HG02610 (cell line): ENCODE measurements around the gene GTF2F1.
"Not testable (repeated sequence)": the region's sequence is repeated elsewhere in the genome, so short reads cannot be mapped to it uniquely, and the experiment has no call there.

Source experiments
- ATAC-seq: cut with Tn5 transposase; IDR thresholded peaks from one replicate; pipeline ENCODE4 v1.9.1; 2021; ENCODE audit warnings: mild to moderate bottlenecking, moderate library complexity; ENCODE audit not compliant: unreplicated experiment

Gene GTF2F1, protein sequence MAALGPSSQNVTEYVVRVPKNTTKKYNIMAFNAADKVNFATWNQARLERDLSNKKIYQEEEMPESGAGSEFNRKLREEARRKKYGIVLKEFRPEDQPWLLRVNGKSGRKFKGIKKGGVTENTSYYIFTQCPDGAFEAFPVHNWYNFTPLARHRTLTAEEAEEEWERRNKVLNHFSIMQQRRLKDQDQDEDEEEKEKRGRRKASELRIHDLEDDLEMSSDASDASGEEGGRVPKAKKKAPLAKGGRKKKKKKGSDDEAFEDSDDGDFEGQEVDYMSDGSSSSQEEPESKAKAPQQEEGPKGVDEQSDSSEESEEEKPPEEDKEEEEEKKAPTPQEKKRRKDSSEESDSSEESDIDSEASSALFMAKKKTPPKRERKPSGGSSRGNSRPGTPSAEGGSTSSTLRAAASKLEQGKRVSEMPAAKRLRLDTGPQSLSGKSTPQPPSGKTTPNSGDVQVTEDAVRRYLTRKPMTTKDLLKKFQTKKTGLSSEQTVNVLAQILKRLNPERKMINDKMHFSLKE

GRCh38 chr19:6393074-6393982 is at the start of gene GTF2F1:
Gene GTF2F1, minus strand, starts transcription at chr19:6393164. Its CDS starts 169 bp downstream, at chr19:6392995.
- ATAC-seq, result peak; percentile 80

DNA sequence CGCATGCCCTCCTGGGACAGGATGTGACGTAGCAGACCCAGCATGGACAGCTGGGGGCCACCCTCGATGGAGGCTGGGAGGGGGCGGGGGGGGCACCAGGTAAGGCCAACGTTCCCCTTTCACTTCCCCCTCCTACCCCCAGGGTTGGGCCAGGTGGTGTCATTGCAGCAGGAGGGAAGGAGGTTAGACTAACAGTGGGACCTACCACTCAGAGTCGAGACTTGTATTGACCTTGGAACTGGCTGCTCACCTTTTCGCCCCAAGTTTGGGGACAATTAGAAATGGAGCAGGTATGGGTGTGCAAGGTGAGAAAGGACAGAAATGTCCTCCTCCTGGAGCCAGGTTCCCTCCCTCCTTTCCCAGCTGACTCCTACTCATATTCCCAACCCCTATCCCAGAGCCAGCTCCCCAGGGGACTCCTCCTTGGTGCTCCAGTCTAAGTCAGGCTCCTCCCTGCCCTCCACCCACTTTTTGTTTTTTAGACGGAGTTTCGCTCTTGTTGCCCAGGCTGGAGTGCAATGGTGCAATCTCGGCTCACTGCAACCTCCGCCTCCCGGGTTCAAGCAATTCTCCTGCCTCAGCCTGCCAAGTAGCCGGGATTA is 49.2 kb upstream of the GTF2F1 start:
- ATAC-seq, result no peak

DNA sequence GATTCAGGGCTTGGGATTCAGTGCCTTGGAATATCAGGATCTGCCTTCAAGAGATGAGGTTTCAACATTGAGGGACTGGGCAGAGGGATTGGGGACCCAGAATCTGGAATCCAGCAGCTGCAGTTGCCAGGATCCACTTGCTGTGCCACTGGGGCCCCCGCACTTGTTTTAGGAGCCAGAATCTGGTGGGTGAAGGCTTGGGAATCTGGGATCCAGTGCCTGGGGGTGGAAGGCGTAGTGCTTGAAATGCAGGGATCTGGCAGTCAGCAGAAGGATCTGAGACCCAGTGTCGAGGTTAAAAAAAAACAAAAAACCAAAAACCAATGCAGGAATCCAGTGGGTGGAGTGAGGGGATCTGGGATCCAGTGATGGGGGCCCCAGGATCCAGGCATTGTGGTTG is 47.9 kb upstream of the GTF2F1 start:
- no peak for ATAC-seq

- ATAC-seq, result no peak
These were observed 46.8 kb upstream of the GTF2F1 start for GRCh38 chr19:6439743-6440142.

DNA sequence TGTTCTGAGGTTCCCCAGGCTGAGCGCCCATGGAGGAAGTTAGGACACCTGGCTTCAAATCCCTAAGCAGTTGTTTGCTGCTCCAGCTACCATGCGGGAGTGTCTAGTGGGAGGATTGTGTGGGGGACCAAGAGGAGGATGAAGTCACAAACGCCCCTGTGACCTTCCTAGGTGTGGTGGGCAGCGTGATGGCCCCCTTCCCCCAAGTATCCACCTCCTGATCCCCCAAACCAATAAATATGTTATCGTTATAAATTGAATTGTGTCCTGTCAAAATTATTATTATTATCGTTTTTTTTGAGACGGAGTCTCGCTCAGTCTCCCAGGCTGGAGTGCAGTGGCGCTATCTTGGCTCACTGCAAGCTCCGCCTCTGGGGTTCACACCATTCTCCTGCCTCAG is 40.7 kb upstream of the GTF2F1 start, which contains the start of gene SLC25A41:
Gene SLC25A41 (minus strand): TSS at position 101 of the 400 bp plus-strand sequence. CDS start 70 bp downstream, at position 31.
- ATAC-seq, result no peak

GRCh38 chr19:6433165-6433564 is 40.2 kb upstream of the GTF2F1 start:
- ATAC-seq, result no peak

DNA sequence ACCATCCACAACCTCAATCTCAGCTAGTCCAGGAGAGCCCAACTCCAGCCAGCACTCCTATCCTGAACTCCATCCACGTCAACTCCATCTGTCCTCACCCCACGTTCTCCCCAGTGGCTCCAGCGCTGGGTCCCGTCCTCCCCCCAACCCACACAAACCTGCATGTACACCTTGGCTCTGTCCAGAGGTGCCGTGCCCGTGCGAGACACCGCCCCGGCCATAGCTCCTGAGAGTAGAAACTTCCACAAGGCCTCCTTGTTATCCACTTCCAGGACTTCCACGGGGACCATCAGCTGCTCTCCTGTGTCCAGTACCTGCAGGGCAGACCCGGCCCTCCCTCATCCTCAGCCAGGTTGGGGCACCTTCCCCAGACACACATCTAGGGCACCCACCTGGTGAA is 38.9 kb upstream of the GTF2F1 start:
- ATAC-seq, result no peak

- ATAC-seq, result no peak
These were observed 36.7 kb upstream of the GTF2F1 start for GRCh38 chr19:6429419-6430221.

DNA sequence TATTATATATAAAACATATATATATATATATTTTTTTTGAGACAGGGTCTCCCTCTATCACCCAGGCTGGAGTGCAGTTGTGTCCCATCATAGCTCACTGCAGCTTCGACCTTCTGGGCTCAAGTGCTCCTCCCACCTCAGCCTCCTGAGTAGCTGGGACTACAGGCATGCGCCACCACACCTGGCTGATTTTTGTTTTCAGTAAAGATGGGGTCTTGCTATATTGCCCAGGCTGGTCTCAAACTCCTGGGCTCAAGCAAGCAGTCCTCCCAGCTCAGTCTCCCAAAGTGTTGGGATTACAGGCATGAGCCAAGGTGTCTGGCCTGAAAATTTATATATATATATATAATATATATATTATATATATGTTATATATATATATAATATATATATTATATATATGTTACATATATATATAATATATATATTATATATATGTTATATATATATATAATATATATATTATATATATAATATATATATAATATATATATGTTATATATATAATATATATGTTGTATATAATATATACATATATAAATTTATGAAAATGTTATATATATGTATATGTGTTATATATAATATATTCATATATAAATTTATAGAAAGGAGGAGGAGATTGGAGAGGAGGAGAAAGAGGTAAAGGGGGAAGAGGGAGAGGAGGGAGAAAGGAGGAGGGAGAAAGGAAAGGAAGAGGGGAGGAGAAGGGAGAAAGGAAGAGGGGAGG is 35.9 kb upstream of the GTF2F1 start:
- not testable (repeated sequence) for ATAC-seq

GRCh38 chr19:6427131-6427530 is 34.2 kb upstream of the GTF2F1 start:
- no peak for ATAC-seq

DNA sequence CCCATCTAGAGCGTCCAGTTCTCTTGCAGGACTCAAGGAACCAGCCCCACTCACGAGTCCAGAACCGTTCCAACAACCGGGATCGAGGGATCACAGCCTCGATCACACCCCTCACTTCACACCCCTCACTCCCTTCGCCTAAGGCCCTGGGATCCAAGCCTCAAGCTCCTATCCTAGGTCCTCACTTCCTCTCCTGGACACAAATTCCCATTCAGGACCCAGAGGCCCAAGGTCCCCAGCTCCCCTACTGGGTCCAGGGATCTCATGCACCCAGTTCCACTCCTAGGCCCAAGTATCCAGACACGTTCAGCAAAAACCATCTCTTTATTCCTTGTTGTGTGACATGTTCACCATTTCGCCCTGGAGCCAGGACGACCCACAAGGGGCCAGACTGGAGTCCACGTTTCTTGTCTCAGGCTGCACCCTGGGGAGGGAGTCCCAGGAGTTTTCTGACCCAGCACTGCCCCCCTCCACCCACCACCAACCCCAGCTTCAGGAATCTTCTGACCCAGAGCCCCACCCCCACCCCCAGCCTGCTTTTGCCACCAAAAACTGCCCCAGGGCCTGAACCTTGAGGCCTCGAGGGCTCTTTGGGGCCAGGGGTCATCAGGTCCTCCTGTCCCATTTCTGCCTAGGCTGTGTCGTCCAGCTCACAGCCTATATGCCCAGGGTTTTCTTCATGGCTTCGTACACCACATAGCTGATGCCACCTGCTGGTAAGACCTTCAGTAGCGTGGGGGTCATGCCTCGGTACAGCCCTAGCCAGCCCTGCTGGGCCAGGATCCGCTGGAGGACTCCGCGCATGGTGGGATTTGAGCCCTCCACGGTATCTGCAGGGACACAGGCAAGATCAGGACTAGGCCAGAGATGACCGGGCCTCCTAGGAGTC is 33.0 kb upstream of the GTF2F1 start:
- no peak for ATAC-seq

DNA sequence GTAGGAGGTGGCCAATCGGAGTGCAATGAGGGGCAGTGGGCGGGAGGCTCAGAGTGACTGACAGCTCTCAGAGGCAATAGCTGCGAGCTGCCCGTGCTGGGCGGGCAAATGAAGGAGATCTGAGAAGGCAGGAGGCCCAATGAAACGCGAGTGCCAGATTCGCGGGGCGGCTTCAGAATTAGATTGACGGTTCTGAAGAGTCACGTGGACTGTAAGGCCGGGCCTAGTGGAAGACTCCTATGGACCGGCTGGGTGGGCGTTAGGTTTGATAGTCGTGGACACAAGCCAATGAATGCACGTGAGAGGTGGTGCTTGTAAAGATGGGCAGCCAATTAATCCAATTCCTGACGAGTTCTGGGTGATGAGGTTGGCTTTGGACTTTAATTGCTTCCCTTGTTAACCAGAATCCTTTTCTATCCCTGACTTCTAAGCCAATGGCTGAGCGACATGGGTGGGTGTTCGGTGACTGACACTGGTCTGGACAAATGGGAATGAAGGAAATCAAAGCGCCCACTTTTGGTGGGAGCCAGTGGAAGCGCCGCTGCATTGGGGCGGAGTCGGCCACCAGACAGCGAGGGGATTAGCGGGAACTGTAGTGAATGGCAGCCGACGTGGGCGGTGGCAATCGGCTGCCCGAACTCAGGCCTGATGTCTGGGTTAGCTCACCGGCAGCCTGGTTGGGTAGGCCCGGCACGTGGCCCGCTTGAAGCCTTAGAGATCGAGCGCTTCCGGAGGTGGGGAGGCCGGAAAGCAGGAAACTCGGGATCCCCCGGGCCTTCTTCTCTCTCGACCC is 32.2 kb upstream of the GTF2F1 start:
- ATAC-seq, result peak; percentile 88

- ATAC-seq, result no peak
These were observed 31.4 kb upstream of the GTF2F1 start, which contains the start of gene KHSRP for GRCh38 chr19:6424195-6424938. Gene KHSRP, minus strand, starts transcription at chr19:6424811. Its CDS starts 110 bp downstream, at chr19:6424701.

- no peak for ATAC-seq
These were observed 30.7 kb upstream of the GTF2F1 start for GRCh38 chr19:6423499-6424194.

DNA sequence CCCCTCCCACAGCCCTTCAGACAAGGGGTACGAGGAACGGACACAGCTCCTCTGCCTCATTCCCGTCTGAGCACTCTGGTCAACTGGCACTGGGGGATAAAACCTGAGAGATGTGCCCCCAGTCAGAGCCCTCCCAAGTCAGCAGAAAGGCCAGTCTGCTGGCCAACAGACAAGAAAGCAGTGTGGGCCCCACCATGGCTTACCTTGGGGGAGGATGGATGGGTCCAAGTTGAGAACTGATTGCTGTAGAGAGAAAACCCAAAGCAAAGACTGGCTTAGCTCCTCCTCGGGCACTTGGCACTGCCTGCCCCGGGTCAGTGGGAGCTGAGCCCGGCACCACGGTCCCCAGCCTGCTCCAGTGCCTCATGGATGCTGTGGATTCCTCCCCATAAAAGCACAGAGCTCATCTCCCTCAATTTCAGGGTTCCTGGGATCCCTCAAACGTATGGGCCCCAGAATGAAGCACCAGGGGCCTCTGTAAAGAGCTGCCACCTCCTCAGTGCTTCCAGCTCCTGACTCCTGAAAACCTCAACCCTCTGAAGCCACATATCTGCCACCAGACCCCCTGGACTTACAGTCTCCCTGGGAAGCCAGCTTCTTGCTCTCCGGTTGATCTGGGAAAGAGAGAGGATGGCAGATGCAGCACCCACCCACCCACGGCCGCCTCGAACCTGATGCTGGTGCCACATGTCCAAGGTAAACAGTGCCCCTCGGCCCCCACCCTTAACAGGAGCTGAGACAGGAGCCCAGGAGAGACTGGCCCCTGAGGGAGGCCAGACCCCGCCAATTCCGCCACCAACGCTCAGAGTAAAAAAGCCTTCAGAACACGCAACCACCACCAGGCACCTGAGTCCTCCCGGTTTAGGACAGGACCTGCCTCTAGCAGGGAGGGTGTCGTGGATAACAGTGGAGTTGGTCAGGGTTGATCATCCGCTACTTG is 28.4 kb upstream of the GTF2F1 start:
- ATAC-seq, result no peak
